SK-N-SH (cell line): Measurements from ENCODE around the gene TSFM. TPM values are rescaled to one million over a fixed set of nuclear protein-coding genes. Genes with fewer than 3 reads are reported as not detected.
A peak's percentile ranks its signal among the peaks of the same experiment; 100 is the strongest.

Source experiments
- CTCF ChIA-PET: fragments of 300-600, 350-600 bp; formaldehyde crosslinking; extraction: SDS; loops from one replicate; lab custom pipeline; 2021; lab: Yijun Ruan, JAX
- POLR2A ChIA-PET: fragments of 350-600 bp; sonication (Branson Sonifier 250); formaldehyde crosslinking; extraction: SDS; loops from one replicate; lab custom pipeline; 2020; ENCODE audit warnings: antibody characterized with exemption, inconsistent platforms; lab: Yijun Ruan, JAX
- DNase-seq: peaks from one replicate; pipeline ENCODE4 v3.0.0; 2012
- H2AFZ ChIP-seq: fragments of 200-600 bp; sonication (generic); 2 replicates; pipeline ENCODE4 v1.8.1; 2016; ENCODE audit warnings: antibody characterized with exemption, mild to moderate bottlenecking, low read depth
- H3F3A ChIP-seq: fragments of 200-600 bp; sonication (generic); replicated peaks from 2 replicates; pipeline ENCODE3; 2016; ENCODE audit warnings: antibody characterized with exemption, mild to moderate bottlenecking; ENCODE audit not compliant: insufficient read depth
- H3K27ac ChIP-seq, 2 experiments: fragments of 200-500 bp in 1 of 2; fragments of 200-600 bp in 1 of 2; sonication (Bioruptor generic) in 1 of 2; sonication (generic), shearing (Covaris generic) in 1 of 2; 2 replicates each; pipeline versions ENCODE4 v1.5.1 to v1.6.1; 2014 to 2016; ENCODE audit warnings: low read depth in 2 of 2, inconsistent platforms in 1 of 2, low read length in 1 of 2, mild to moderate bottlenecking in 1 of 2, mixed read lengths in 1 of 2
- H3K27me3 ChIP-seq: fragments of 200-600 bp; sonication (generic), shearing (Covaris generic); 2 replicates; pipeline ENCODE4 v1.6.1; 2016; ENCODE audit warnings: mixed run types; ENCODE audit not compliant: insufficient read depth
- H3K36me3 ChIP-seq, 2 experiments: fragments of 200-500 bp in 1 of 2; fragments of 200-600 bp in 1 of 2; sonication (Bioruptor generic) in 1 of 2; sonication (generic) in 1 of 2; replicated peaks in 1 of 2; 2 replicates each; pipeline versions ENCODE3 to v1.5.1; 2014 to 2016; ENCODE audit warnings: low read length in 1 of 2, mild to moderate bottlenecking in 1 of 2; ENCODE audit not compliant: insufficient read depth in 2 of 2, control insufficient read depth in 1 of 2
- H3K4me1 ChIP-seq, 2 experiments: fragments of 200-500 bp in 1 of 2; fragments of 200-600 bp in 1 of 2; sonication (Bioruptor generic) in 1 of 2; sonication (generic), shearing (Covaris generic) in 1 of 2; 2 replicates each; pipeline versions ENCODE4 v1.5.1 to v1.6.1; 2014 to 2016; ENCODE audit warnings: low read depth in 1 of 2, low read length in 1 of 2, mixed run types in 1 of 2; ENCODE audit not compliant: insufficient read depth in 2 of 2, control insufficient read depth in 1 of 2
- H3K4me2 ChIP-seq: fragments of 200-600 bp; sonication (generic), shearing (Covaris generic); 2 replicates; pipeline ENCODE4 v1.6.1; 2017; ENCODE audit warnings: mixed run types
- H3K4me3 ChIP-seq, 2 experiments: fragments of 200-500 bp in 1 of 2; fragments of 200-600 bp in 1 of 2; sonication (Bioruptor generic) in 1 of 2; sonication (generic), shearing (Covaris generic) in 1 of 2; 2 replicates each; pipeline versions ENCODE4 v1.5.1 to v1.8.1; 2014 to 2016; ENCODE audit warnings: low read depth in 2 of 2, inconsistent platforms in 1 of 2, low read length in 1 of 2, mild to moderate bottlenecking in 1 of 2, mixed read lengths in 1 of 2, moderate library complexity in 1 of 2
- H3K79me2 ChIP-seq: fragments of 200-600 bp; sonication (generic); 2 replicates; pipeline ENCODE4 v1.8.1; 2017; ENCODE audit warnings: mild to moderate bottlenecking; ENCODE audit not compliant: insufficient read depth
- H3K9ac ChIP-seq: fragments of 200-600 bp; sonication (generic); 2 replicates; pipeline ENCODE4 v1.6.1; 2017; ENCODE audit warnings: mixed run types
- H3K9me2 ChIP-seq: fragments of 200-600 bp; sonication (generic); 2 replicates; pipeline ENCODE4 v1.6.1; 2017; ENCODE audit warnings: mixed run types
- H3K9me3 ChIP-seq: fragments of 200-600 bp; sonication (generic); 2 replicates; pipeline ENCODE4 v1.6.1; 2017; ENCODE audit warnings: mixed run types, mild to moderate bottlenecking, moderate library complexity
- H4K20me1 ChIP-seq: fragments of 200-600 bp; sonication (generic); 2 replicates; pipeline ENCODE4 v1.6.1; 2017; ENCODE audit warnings: mild to moderate bottlenecking, mixed run types; ENCODE audit not compliant: insufficient read depth
- CHD2 ChIP-seq: fragments of 150-350 bp; IDR thresholded peaks from 2 replicates; pipeline ENCODE4 v1.6.1; 2018; ENCODE audit warnings: low read length; ENCODE audit not compliant: partially characterized antibody
- ELF1 ChIP-seq: IDR thresholded peaks from 2 replicates; pipeline ENCODE4 v1.4.0; 2012
- EP300 ChIP-seq, 2 experiments: IDR thresholded peaks; 2 replicates each; pipeline versions ENCODE4 v1.4.0 to v1.6.1; 2012; ENCODE audit warnings: borderline replicate concordance in 1 of 2, low read depth in 1 of 2, low read length in 1 of 2
- FOXM1 ChIP-seq: IDR thresholded peaks from 2 replicates; pipeline ENCODE4 v1.4.0; 2012; ENCODE audit warnings: low read depth, mild to moderate bottlenecking
- GABPA ChIP-seq: IDR thresholded peaks from 2 replicates; pipeline ENCODE4 v1.4.0; 2012; ENCODE audit warnings: low read depth, mild to moderate bottlenecking
- GATA2 ChIP-seq: sonication (generic); formaldehyde crosslinking; IDR thresholded peaks from 2 replicates; pipeline ENCODE4 v1.5.0; 2020; ENCODE audit warnings: mild to moderate bottlenecking, missing genetic modification reagents
- JUND ChIP-seq: IDR thresholded peaks from 2 replicates; pipeline ENCODE4 v1.4.0; 2012
- MXI1 ChIP-seq: IDR thresholded peaks from 2 replicates; pipeline ENCODE4 v1.6.1; 2012; ENCODE audit warnings: mild to moderate bottlenecking, low read depth, low read length, improper control_type of control experiment
- NFIC ChIP-seq: IDR thresholded peaks from 2 replicates; pipeline ENCODE4 v1.4.0; 2012; ENCODE audit warnings: borderline replicate concordance
- NRF1 ChIP-seq: IDR thresholded peaks from 2 replicates; pipeline ENCODE4 v1.6.1; 2012; ENCODE audit warnings: low read depth, mild to moderate bottlenecking, low read length
- RAD21 ChIP-seq: IDR thresholded peaks from 2 replicates; pipeline ENCODE4 v1.6.1; 2012; ENCODE audit warnings: mild to moderate bottlenecking, low read length
- RCOR1 ChIP-seq: fragments of 150-350 bp; IDR thresholded peaks from 2 replicates; pipeline ENCODE4 v1.6.1; 2017; ENCODE audit warnings: antibody characterized with exemption, low read length
- RXRA ChIP-seq: IDR thresholded peaks from 2 replicates; pipeline ENCODE4 v1.4.0; 2012; ENCODE audit warnings: low read depth, mild to moderate bottlenecking, borderline replicate concordance
- TCF12 ChIP-seq: IDR thresholded peaks from 2 replicates; pipeline ENCODE4 v1.4.0; 2012
- YY1 ChIP-seq: IDR thresholded peaks from 2 replicates; pipeline ENCODE4 v1.4.0; 2012; ENCODE audit warnings: low read depth, mild to moderate bottlenecking
- WGBS: methylation state at CpG from one replicate; pipeline ENCODE4 v1.1.6; 2017; ENCODE audit warnings: low lambda C conversion rate; 5-methylcytosine and 5-hydroxymethylcytosine counted together
- polyA plus RNA-seq, 3 experiments: library from polyadenylated mRNA; depleted of rRNA; stranded (reverse); fragments of >200 nt; gene quantifications; 2 replicates each; pipeline ENCODE4 v1.2.3, GENCODE V29; 2012
- TF ChIP-seq, protein P1 (sequence below): IDR thresholded peaks from 2 replicates; pipeline ENCODE4 v1.4.0; 2012; ENCODE audit warnings: low read depth, borderline replicate concordance
- TF ChIP-seq, protein P2 (sequence below): fragments of 150-350 bp; IDR thresholded peaks from 2 replicates; pipeline ENCODE4 v1.6.1; 2016; ENCODE audit warnings: mild to moderate bottlenecking, low read depth, low read length
- TF ChIP-seq, protein P3 (sequence below): IDR thresholded peaks from 2 replicates; pipeline ENCODE4 v1.4.0; 2012; ENCODE audit warnings: low read depth
- TF ChIP-seq, protein P4 (sequence below): IDR thresholded peaks from 2 replicates; pipeline ENCODE4 v1.6.1; 2012; ENCODE audit warnings: mild to moderate bottlenecking, low read depth, low read length, moderate library complexity
- TF ChIP-seq, protein P5 (sequence below): IDR thresholded peaks from 2 replicates; pipeline ENCODE4; 2012
- TF ChIP-seq, protein P6 (sequence below): fragments of 200-600 bp; sonication (generic); IDR thresholded peaks from 2 replicates; pipeline ENCODE4 v1.6.1; 2017; ENCODE audit warnings: antibody characterized with exemption, mild to moderate bottlenecking, moderate library complexity

Gene TSFM
- polyA plus RNA-seq, 1 of the 3 experiments (the other 2 are of a cell fraction) = 28.7 TPM

DNA sequence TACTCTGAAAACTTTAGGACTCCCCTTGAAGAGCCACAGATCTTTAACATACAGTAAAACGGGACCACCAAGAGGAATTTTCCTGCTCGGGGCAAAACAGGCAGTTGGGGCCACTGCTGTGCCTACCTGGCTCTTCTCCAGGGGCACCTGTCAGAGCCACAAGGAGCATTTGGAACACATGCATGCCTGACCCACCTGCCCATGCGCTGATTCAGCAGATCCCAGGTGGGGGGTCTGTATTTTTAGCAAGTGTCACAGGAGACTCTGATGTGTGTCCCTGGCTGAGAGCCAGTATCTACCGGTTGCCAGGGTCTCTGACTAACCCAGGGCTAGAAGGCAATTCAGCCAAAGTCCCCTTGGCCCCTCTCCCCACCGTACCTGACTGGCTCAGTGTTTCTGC is 57.4 kb downstream of the TSFM start (continued):
- no peak for TF ChIP-seq NFIC
- TF ChIP-seq, all 33 proteins: peak for 0

DNA sequence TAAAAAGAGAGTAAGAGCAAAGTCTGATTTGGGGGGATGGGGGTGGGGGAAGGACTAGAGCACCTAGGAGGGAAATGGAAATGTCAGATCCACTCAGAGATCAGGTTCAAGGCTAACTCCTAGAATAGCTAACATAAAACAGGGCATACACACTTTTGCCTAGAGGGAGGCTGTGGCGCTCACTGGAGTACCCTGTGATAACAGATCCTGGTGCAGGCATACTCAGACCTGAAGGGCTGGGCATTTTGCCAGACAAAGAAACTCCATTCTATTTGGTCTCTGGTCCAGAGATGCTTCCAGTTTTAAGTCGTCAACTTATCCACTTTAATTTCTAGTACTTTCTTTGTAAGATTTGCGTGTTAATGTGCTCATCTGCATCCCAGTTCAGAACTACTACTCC is 58.1 kb downstream of the TSFM start:
- peak; percentile 80 for DNase-seq
- Histone ChIP-seq H3F3A (peaks cover 34% of the 10 kb centered on the region), H3K4me3 (no peak overlapping the region), H2AFZ (no peak overlapping the region), H3K79me2 (peaks cover 100% of the 10 kb centered on the region), H3K4me1 (peaks cover 79 to 81% of the 10 kb centered on the region in 2 experiments), H3K9ac (no peak overlapping the region), H4K20me1 (peaks cover 96% of the 10 kb centered on the region), H3K9me3 (no peaks in the 10 kb centered on the region), H3K27me3 (no peaks in the 10 kb centered on the region), H3K9me2 (no peaks in the 10 kb centered on the region), H3K27ac (peak overlapping the region; percentile 32 to 99; a peak in 3 of 4 replicates), H3K4me2 (peak overlapping the region; percentile 86), H3K36me3 (peaks cover 0 to 5% of the 10 kb centered on the region in 2 experiments)
- WGBS = 18% methylated on average over 3 of the region's 3 CpGs
- CTCF ChIA-PET = interaction anchor here (1.0 to 1.8 kb wide), 4 partner anchors 8 to 64 kb away, joined by 3 to 9 read pairs (median 5); no protein-coding TSS in a partner anchor
- POLR2A ChIA-PET = interaction anchor here (0.6 to 0.8 kb wide), 3 partner anchors 18 to 65 kb away, joined by 3 read pairs; no protein-coding TSS in a partner anchor
- TF ChIP-seq JUND (no peak), NFIC (peak; percentile 70), GABPA (no peak), RXRA (no peak), MXI1 (peak; percentile 62; the same call in 1 of the 2 replicates), CHD2 (peak; percentile 86), RAD21 (0 out of 2 replicates have a peak, but pooled peaks have one; percentile 2), ELF1 (no peak), GATA2 (CRISPR knock-in tag) (peak; percentile 67), FOXM1 (no peak), EP300 (IDR thresholded peaks at IDR 0.05; ENCODE audit: borderline replicate concordance in 1 of 2, low read depth in 1 of 2, low read length in 1 of 2) (peak in 1 of 2 experiments; percentile 78; a peak in 1 of 4 replicates), NRF1 (no peak), YY1 (no peak), RCOR1 (peak; percentile 86), TCF12 (peak; percentile 24; the same call in 1 of the 2 replicates)
- TF ChIP-seq, protein P1, sequence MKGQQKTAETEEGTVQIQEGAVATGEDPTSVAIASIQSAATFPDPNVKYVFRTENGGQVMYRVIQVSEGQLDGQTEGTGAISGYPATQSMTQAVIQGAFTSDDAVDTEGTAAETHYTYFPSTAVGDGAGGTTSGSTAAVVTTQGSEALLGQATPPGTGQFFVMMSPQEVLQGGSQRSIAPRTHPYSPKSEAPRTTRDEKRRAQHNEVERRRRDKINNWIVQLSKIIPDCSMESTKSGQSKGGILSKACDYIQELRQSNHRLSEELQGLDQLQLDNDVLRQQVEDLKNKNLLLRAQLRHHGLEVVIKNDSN = no peak
- TF ChIP-seq, protein P2, sequence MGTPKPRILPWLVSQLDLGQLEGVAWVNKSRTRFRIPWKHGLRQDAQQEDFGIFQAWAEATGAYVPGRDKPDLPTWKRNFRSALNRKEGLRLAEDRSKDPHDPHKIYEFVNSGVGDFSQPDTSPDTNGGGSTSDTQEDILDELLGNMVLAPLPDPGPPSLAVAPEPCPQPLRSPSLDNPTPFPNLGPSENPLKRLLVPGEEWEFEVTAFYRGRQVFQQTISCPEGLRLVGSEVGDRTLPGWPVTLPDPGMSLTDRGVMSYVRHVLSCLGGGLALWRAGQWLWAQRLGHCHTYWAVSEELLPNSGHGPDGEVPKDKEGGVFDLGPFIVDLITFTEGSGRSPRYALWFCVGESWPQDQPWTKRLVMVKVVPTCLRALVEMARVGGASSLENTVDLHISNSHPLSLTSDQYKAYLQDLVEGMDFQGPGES = no peak
- TF ChIP-seq, protein P3, sequence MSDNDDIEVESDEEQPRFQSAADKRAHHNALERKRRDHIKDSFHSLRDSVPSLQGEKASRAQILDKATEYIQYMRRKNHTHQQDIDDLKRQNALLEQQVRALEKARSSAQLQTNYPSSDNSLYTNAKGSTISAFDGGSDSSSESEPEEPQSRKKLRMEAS = no peak
- TF ChIP-seq, protein P4, sequence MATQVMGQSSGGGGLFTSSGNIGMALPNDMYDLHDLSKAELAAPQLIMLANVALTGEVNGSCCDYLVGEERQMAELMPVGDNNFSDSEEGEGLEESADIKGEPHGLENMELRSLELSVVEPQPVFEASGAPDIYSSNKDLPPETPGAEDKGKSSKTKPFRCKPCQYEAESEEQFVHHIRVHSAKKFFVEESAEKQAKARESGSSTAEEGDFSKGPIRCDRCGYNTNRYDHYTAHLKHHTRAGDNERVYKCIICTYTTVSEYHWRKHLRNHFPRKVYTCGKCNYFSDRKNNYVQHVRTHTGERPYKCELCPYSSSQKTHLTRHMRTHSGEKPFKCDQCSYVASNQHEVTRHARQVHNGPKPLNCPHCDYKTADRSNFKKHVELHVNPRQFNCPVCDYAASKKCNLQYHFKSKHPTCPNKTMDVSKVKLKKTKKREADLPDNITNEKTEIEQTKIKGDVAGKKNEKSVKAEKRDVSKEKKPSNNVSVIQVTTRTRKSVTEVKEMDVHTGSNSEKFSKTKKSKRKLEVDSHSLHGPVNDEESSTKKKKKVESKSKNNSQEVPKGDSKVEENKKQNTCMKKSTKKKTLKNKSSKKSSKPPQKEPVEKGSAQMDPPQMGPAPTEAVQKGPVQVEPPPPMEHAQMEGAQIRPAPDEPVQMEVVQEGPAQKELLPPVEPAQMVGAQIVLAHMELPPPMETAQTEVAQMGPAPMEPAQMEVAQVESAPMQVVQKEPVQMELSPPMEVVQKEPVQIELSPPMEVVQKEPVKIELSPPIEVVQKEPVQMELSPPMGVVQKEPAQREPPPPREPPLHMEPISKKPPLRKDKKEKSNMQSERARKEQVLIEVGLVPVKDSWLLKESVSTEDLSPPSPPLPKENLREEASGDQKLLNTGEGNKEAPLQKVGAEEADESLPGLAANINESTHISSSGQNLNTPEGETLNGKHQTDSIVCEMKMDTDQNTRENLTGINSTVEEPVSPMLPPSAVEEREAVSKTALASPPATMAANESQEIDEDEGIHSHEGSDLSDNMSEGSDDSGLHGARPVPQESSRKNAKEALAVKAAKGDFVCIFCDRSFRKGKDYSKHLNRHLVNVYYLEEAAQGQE = no peak
- TF ChIP-seq, protein P5, sequence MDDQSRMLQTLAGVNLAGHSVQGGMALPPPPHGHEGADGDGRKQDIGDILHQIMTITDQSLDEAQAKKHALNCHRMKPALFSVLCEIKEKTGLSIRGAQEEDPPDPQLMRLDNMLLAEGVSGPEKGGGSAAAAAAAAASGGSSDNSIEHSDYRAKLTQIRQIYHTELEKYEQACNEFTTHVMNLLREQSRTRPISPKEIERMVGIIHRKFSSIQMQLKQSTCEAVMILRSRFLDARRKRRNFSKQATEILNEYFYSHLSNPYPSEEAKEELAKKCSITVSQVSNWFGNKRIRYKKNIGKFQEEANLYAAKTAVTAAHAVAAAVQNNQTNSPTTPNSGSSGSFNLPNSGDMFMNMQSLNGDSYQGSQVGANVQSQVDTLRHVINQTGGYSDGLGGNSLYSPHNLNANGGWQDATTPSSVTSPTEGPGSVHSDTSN = peak; percentile 9; the same call in 1 of the 2 replicates
- TF ChIP-seq, protein P6, sequence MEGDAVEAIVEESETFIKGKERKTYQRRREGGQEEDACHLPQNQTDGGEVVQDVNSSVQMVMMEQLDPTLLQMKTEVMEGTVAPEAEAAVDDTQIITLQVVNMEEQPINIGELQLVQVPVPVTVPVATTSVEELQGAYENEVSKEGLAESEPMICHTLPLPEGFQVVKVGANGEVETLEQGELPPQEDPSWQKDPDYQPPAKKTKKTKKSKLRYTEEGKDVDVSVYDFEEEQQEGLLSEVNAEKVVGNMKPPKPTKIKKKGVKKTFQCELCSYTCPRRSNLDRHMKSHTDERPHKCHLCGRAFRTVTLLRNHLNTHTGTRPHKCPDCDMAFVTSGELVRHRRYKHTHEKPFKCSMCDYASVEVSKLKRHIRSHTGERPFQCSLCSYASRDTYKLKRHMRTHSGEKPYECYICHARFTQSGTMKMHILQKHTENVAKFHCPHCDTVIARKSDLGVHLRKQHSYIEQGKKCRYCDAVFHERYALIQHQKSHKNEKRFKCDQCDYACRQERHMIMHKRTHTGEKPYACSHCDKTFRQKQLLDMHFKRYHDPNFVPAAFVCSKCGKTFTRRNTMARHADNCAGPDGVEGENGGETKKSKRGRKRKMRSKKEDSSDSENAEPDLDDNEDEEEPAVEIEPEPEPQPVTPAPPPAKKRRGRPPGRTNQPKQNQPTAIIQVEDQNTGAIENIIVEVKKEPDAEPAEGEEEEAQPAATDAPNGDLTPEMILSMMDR = no peak
